Kidney epithelial cell (primary cell): ENCODE results near the gene STXBP6. TPM values are rescaled to one million over a fixed set of nuclear protein-coding genes. Genes with fewer than 3 reads are reported as not detected.

Experiments used
- DNase-seq: peaks from one replicate; pipeline ENCODE4 v3.0.0-alpha.2; 2010; ENCODE audit warnings: low read depth
- H3K27me3 ChIP-seq: 2 replicates; pipeline ENCODE4 v1.6.0; 2011; ENCODE audit warnings: low read length; ENCODE audit not compliant: control insufficient read depth, insufficient read depth
- H3K36me3 ChIP-seq: 2 replicates; pipeline ENCODE4 v1.5.1; 2011; ENCODE audit warnings: low read length; ENCODE audit not compliant: control insufficient read depth, insufficient read depth
- H3K4me3 ChIP-seq: 2 replicates; pipeline ENCODE4 v1.5.1; 2011; ENCODE audit warnings: low read depth, mild to moderate bottlenecking, control low read depth, low read length
- CTCF ChIP-seq: IDR thresholded peaks from 2 replicates; pipeline ENCODE4 v1.5.1; 2011; ENCODE audit warnings: mild to moderate bottlenecking, moderate library complexity, low read length, control low read depth, inconsistent platforms; ENCODE audit not compliant: insufficient read depth, poor library complexity, severe bottlenecking
- total RNA-seq: library from RNA; depleted of rRNA; stranded (reverse); fragments of >200 nt; gene quantifications from 2 replicates; pipeline ENCODE4 v1.2.3, GENCODE V29; 2015

The STXBP6 gene
- total RNA-seq, 1 donor from 2014 or later = 0.38 TPM

GRCh38 chr14:25042362-25043299 is 7.3 kb downstream of the STXBP6 start:
- peak; percentile 65 for TF ChIP-seq CTCF
- no peak for DNase-seq
- Histone ChIP-seq H3K36me3 (no peaks in the 10 kb centered on the region), H3K27me3 (peaks cover 2% of the 10 kb centered on the region), H3K4me3 (no peak overlapping the region)

GRCh38 chr14:25041898-25042297 is 8.0 kb downstream of the STXBP6 start:
- H3K27me3 ChIP-seq = peaks cover 2% of the 10 kb centered on the region
- H3K36me3 ChIP-seq = no peaks in the 10 kb centered on the region
- TF ChIP-seq CTCF = no peak
- H3K4me3 ChIP-seq = no peak overlapping the region
- no peak for DNase-seq

GRCh38 chr14:25041484-25041883 is 8.5 kb downstream of the STXBP6 start:
- Histone ChIP-seq H3K4me3 (no peak overlapping the region), H3K36me3 (no peaks in the 10 kb centered on the region), H3K27me3 (no peaks in the 10 kb centered on the region)
- TF ChIP-seq CTCF = no peak
- no peak for DNase-seq

GRCh38 chr14:25039933-25040332 is 10.0 kb downstream of the STXBP6 start:
- TF ChIP-seq CTCF = no peak
- no peak overlapping the region for H3K4me3 ChIP-seq
- DNase-seq = no peak
- H3K27me3 ChIP-seq = no peaks in the 10 kb centered on the region
- no peaks in the 10 kb centered on the region for H3K36me3 ChIP-seq

GRCh38 chr14:25038044-25038668 is 11.8 kb downstream of the STXBP6 start:
- Histone ChIP-seq H3K4me3 (no peak overlapping the region), H3K36me3 (no peaks in the 10 kb centered on the region), H3K27me3 (no peaks in the 10 kb centered on the region)
- TF ChIP-seq CTCF = no peak
- no peak for DNase-seq

- no peak for DNase-seq
- Histone ChIP-seq H3K27me3 (no peaks in the 10 kb centered on the region), H3K4me3 (no peak overlapping the region), H3K36me3 (no peaks in the 10 kb centered on the region)
- TF ChIP-seq CTCF = no peak
Measured at GRCh38 chr14:25037032-25037431, 12.9 kb downstream of the STXBP6 start.
